Keratinocyte (primary cell): ENCODE results near the gene FIP1L1. TPM values are rescaled to one million over a fixed set of nuclear protein-coding genes. Genes with fewer than 3 reads are reported as not detected.

Source experiments
- DNase-seq: peaks from one replicate; pipeline ENCODE4 v3.0.0-alpha.2; 2011; ENCODE audit warnings: low read depth, missing footprints, low spot score
- FAIRE-seq: peaks from 2 replicates; lab custom pipeline; 2011; peaks lifted over from hg19 to GRCh38; lab: Jason Lieb, UNC
- H2AFZ ChIP-seq: 2 replicates; pipeline ENCODE4 v1.6.0; 2012; ENCODE audit warnings: low read length, control low read depth, inconsistent platforms; ENCODE audit not compliant: control insufficient read depth
- H3K27ac ChIP-seq: 2 replicates; pipeline ENCODE4 v1.5.1; 2011; ENCODE audit warnings: low read length; ENCODE audit not compliant: control insufficient read depth, insufficient read depth
- H3K27me3 ChIP-seq: 3 replicates; pipeline ENCODE4 v1.6.0; 2011; ENCODE audit warnings: low read length; ENCODE audit not compliant: control insufficient read depth, insufficient read depth; ENCODE audit errors: extremely low read depth
- H3K36me3 ChIP-seq, 2 experiments: 2 replicates in 1 of 2; 3 replicates in 1 of 2; pipeline ENCODE4 v1.5.1; 2011; ENCODE audit warnings: low read length in 2 of 2, mild to moderate bottlenecking in 1 of 2; ENCODE audit not compliant: control insufficient read depth in 2 of 2, insufficient read depth in 2 of 2; ENCODE audit errors: extremely low read depth in 1 of 2
- H3K4me1 ChIP-seq: 3 replicates; pipeline ENCODE4 v1.5.1; 2011; ENCODE audit warnings: low read length; ENCODE audit not compliant: control insufficient read depth, insufficient read depth; ENCODE audit errors: extremely low read depth
- H3K4me2 ChIP-seq: 3 replicates; pipeline ENCODE4 v1.6.0; 2011; ENCODE audit warnings: low read depth, low read length; ENCODE audit not compliant: control insufficient read depth, insufficient read depth; ENCODE audit errors: extremely low read depth
- H3K4me3 ChIP-seq, 3 experiments: fragments of 200-600 bp in 1 of 3; sonication (generic) in 1 of 3; 2 replicates in 2 of 3; 3 replicates in 1 of 3; pipeline ENCODE4 v1.5.1; 2011 to 2016; ENCODE audit warnings: low read length in 3 of 3, mild to moderate bottlenecking in 3 of 3, control low read depth in 2 of 3, inconsistent platforms in 1 of 3, low read depth in 1 of 3, mixed read lengths in 1 of 3, mixed run types in 1 of 3, moderate library complexity in 1 of 3; ENCODE audit not compliant: control insufficient read depth in 2 of 3, insufficient read depth in 2 of 3; ENCODE audit errors: extremely low read depth in 1 of 3
- H3K79me2 ChIP-seq: 2 replicates; pipeline ENCODE4 v1.6.0; 2012; ENCODE audit warnings: low read length; ENCODE audit not compliant: control insufficient read depth, insufficient read depth
- H3K9ac ChIP-seq: 3 replicates; pipeline ENCODE4 v1.6.0; 2011; ENCODE audit warnings: low read length; ENCODE audit not compliant: control insufficient read depth, insufficient read depth; ENCODE audit errors: extremely low read depth
- H3K9me1 ChIP-seq: 3 replicates; pipeline ENCODE4 v1.6.0; 2011; ENCODE audit warnings: low read length; ENCODE audit not compliant: control insufficient read depth, insufficient read depth; ENCODE audit errors: extremely low read depth
- H3K9me3 ChIP-seq: 2 replicates; pipeline ENCODE4 v1.5.1; 2012; ENCODE audit warnings: low read depth, low read length; ENCODE audit not compliant: control insufficient read depth
- H4K20me1 ChIP-seq: 3 replicates; pipeline ENCODE4 v1.6.0; 2011; ENCODE audit warnings: low read length; ENCODE audit not compliant: control insufficient read depth, insufficient read depth; ENCODE audit errors: extremely low read depth
- CTCF ChIP-seq, 3 experiments: IDR thresholded peaks in 1 of 3; conservative IDR thresholded peaks in 1 of 3; optimal IDR thresholded peaks in 1 of 3; 2 replicates in 2 of 3; 3 replicates in 1 of 3; pipeline versions ENCODE3 to v1.5.1; 2011; ENCODE audit warnings: low read length in 3 of 3, mild to moderate bottlenecking in 3 of 3, moderate library complexity in 2 of 3, control low read depth in 1 of 3, inconsistent platforms in 1 of 3; ENCODE audit not compliant: insufficient read depth in 2 of 3; ENCODE audit errors: extremely low read depth in 1 of 3
- EZH2 ChIP-seq: IDR thresholded peaks from one replicate; pipeline ENCODE4 v1.6.1; 2012; ENCODE audit warnings: inconsistent platforms, mild to moderate bottlenecking, low read length, moderate library complexity
- dilution Hi-C: fragments of 300-500 bp; cut with MboI; formaldehyde crosslinking; loops from one replicate; pipeline ENCODE4 v1.7.0; 2020; ENCODE audit warnings: low sequenced_read_pairs; ENCODE audit not compliant: extremely low pct_ligation_motif_present
- polyA plus RNA-seq, 5 experiments: library from polyadenylated mRNA; depleted of rRNA in 3 of 5; stranded (reverse) in 3 of 5; stranded (forward) in 1 of 5; unstranded in 1 of 5; fragments of >200 nt; gene quantifications; 1 replicate in 1 of 5; 2 replicates in 3 of 5; 3 replicates in 1 of 5; pipeline versions ENCODE4 v1.2.1 to v1.2.3, GENCODE V29; 2011 to 2012; ENCODE audit warnings: missing spikeins in 2 of 5, low read depth in 1 of 5, low replicate concordance in 1 of 5

The FIP1L1 gene
- polyA plus RNA-seq, 1 donor (not counting 4 experiments of a cell fraction or from before 2014, with no cell fraction given) = 36.7 TPM

DNA sequence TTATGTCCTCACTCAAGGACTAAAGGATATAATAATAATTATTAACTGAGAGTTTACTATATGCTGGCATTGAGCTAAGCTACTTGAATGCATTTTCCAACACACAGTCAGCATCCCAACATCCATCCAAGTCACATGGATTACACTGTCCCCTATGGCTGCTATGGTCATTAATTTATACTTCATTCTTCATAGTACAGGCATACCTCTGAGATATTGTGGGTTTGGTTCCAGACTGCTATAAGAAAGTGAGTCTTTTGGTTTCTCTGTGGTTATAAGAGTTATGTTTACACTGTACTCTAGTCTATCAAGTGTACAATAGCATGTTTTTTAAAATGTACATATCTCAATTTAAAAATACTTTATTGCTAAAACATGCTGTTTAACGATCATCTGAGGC lies 124.7 kb downstream of the FIP1L1 start:
- H3K9ac ChIP-seq = no peak overlapping the region
- no peaks in the 10 kb centered on the region for H4K20me1 ChIP-seq
- no peaks in the 10 kb centered on the region for H3K36me3 ChIP-seq
- H3K4me2 ChIP-seq = no peak overlapping the region
- H3K9me1 ChIP-seq = no peaks in the 10 kb centered on the region
- TF ChIP-seq EZH2 (no peak), CTCF (optimal IDR thresholded peaks at IDR 0.05 in 1 of 3, IDR thresholded peaks at IDR 0.05 in 1 of 3, conservative IDR thresholded peaks at IDR 0.05 in 1 of 3; ENCODE audit: extremely low read depth in 1 of 3, insufficient read depth in 2 of 3, low read length in 3 of 3) (no peak)
- dilution Hi-C loops = no loop called here
- H2AFZ ChIP-seq = no peak overlapping the region
- H3K79me2 ChIP-seq = no peaks in the 10 kb centered on the region
- H3K4me3 ChIP-seq = no peak overlapping the region
- no peaks in the 10 kb centered on the region for H3K9me3 ChIP-seq
- FAIRE-seq = no peak
- no peak for DNase-seq
- no peaks in the 10 kb centered on the region for H3K4me1 ChIP-seq
- no peak overlapping the region for H3K27ac ChIP-seq
- H3K27me3 ChIP-seq = no peaks in the 10 kb centered on the region

DNA sequence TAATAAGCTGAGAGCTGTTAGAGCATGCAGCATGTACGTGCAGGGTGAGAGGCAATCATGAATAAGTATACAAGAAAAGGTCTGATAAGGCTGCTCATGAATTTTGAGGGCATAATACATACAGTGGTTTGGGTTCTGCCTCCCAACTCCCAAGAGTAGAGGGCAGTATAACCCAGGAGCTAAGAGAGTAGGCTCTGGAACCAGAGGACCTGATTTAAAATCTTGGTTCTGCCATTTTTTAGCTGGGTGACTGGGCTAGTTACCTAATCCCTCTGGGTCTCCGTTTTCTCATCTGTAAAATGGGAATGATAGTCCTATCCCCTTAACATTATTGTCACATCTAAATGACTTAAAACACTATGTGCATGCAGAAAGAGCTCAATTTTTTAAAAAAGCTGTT lies 128.5 kb downstream of the FIP1L1 start:
- no peak for DNase-seq
- no peaks in the 10 kb centered on the region for H3K36me3 ChIP-seq
- H3K4me2 ChIP-seq = no peak overlapping the region
- no peak overlapping the region for H3K4me3 ChIP-seq
- dilution Hi-C loops = no loop called here
- no peak overlapping the region for H2AFZ ChIP-seq
- no peaks in the 10 kb centered on the region for H3K9me1 ChIP-seq
- FAIRE-seq = no peak
- no peak overlapping the region for H3K9ac ChIP-seq
- TF ChIP-seq CTCF (optimal IDR thresholded peaks at IDR 0.05 in 1 of 3, IDR thresholded peaks at IDR 0.05 in 1 of 3, conservative IDR thresholded peaks at IDR 0.05 in 1 of 3; ENCODE audit: extremely low read depth in 1 of 3, insufficient read depth in 2 of 3, low read length in 3 of 3) = peak; percentile 17 to 45 (median 44)
- no peak for TF ChIP-seq EZH2
- H3K4me1 ChIP-seq = no peaks in the 10 kb centered on the region
- H4K20me1 ChIP-seq = no peaks in the 10 kb centered on the region
- no peaks in the 10 kb centered on the region for H3K9me3 ChIP-seq
- no peaks in the 10 kb centered on the region for H3K27me3 ChIP-seq
- H3K27ac ChIP-seq = no peak overlapping the region
- no peaks in the 10 kb centered on the region for H3K79me2 ChIP-seq
